GM18858 (cell line): ENCODE data around the gene GLI1.
A peak's percentile ranks its signal among the peaks of the same experiment; 100 is the strongest.
"Not testable (repeated sequence)": the region's sequence is repeated elsewhere in the genome, so short reads cannot be mapped to it uniquely, and the experiment has no call there.

Experiments used
- ATAC-seq: cut with Tn5 transposase; IDR thresholded peaks from one replicate; pipeline ENCODE4 v1.9.1; 2021; ENCODE audit not compliant: unreplicated experiment

GLI1 gene

DNA sequence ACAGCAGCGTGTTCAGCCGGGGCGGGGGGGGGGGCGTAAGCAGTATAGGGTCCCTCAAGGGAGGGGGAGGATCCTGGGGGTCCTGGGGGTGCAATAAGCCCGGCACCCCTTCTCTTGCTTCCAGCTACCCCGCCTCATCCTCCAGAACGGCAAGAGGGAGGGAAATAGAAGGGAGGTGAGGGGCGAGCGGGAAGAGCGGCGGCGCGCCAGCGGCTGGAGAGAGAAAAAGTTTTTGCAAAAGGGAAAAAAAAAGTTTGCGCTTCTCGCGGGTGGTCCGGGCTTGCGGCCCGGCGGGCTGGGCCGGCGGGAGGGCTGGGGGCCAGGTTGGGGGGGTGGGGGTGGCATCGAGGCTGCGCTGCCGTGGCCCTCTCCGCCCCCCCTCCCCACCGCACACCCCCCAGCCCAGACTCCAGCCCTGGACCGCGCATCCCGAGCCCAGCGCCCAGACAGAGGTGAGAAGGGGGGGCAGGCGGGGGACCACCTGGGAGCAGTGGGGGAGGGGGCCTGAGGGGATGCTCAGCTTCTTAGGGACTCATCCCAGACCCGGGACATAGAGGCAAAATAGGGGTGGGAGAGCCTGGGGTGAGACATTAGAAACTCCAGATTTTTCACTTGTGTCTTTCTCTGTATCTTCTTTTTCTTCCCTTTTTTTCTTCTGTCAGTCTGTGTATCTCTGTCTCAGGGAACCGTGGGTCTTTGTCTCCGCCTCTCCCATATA is at the start of gene GLI1:
Gene GLI1 (plus strand): TSS at position 36 of the 718 bp plus-strand sequence. CDS start 3,907 bp downstream, outside the sequence.
- ATAC-seq, result no peak

DNA sequence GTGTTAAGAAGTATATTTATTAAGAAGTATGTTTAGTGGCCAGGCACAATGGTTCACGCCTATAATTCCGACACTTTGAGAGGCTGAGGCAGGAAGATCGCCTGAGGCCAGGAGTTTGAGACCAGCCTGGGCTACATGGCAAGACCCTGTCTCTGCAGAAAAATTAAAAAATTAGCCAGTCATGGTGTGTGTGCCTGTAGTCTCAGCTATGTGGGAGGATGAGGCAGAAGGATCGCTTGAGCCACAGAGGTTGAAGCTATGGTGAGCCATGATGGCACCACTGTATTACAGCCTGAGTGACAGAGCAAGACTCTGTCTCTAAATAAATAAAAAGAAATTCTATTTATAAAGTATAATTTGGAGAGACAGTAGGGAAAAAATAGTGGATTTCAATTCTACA is 49.1 kb upstream of the GLI1 start:
- ATAC-seq, result no peak

DNA sequence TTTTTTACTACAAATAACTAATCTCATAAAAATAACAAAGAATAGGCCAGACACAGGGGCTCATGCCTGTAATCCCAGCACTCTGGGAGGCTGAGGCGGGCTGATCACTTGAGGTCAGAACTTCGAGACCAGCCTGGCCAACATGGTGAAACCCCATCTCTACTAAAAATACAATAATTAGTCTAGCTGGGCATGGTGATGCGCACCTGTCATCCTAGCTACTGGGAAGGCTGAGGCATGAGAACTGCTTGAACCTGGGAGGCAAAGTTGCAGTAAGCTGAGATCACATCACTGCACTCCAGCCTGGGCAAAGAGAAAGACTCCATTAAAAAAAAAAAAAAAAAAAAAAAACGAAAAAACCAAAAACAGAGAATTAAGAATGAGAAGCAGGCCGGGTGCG is 45.4 kb upstream of the GLI1 start:
- not testable (repeated sequence) for ATAC-seq

DNA sequence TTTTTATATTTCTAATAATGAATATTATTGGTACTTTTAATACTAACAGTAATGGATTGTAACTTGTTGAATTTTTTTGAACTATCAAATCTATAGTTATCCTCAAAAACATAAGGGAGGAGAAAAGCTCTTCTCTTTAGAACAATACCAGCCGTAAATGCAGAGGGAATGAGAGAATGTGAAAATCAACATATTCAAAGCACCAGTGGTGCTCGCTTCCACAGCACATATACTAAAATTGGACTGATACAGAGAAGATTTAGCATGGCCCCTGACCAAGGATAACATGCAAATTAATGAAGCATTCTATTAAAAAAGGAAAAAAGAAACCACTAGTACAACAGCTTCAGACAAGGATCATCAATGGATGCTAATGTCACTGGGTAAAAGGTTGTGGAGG is 44.5 kb upstream of the GLI1 start:
- ATAC-seq, result no peak

DNA sequence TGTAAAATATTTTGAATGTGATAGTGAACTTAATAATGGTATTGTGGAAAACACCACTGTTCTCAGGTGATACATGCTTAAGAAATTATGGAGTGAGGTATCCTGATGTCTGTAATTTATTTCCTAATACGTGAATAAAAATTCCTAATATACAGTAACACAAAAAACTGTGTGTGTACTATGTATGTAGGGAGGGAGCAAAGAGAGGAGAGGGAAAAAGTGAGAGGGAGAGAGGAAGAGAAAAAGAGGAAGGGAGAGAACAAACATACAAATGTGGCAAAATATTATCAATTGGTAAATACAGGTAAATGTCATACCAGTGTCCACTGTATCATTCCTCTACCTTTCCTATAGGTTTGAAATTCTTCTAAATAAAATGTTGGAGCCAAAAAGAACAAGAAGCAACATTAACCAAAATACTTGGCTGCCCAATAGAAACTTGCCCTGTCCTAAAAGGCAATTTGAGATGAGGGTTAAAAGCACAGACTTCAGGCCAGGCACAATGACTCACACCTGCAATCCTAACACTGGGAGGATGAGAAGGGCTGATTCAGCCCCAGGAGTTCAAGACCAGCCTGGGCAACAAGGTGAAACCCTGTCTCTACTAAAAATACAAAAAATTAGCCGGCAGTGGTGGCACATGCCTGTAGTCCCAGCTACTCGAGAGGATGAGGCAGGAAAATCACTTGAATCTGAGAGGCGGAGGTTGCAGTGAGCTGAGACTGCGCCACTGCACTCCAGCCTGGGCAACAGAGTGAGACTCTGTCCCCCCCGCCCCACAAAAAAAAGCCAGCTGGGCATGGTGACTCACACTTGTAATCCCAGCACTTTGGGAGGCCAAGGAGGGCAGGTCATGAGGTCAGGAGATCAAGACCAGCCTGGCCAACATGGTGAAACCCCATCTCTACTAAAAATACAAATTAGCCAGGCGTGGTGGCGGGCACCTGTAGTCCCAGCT is 43.3 kb upstream of the GLI1 start:
- ATAC-seq, result no peak

DNA sequence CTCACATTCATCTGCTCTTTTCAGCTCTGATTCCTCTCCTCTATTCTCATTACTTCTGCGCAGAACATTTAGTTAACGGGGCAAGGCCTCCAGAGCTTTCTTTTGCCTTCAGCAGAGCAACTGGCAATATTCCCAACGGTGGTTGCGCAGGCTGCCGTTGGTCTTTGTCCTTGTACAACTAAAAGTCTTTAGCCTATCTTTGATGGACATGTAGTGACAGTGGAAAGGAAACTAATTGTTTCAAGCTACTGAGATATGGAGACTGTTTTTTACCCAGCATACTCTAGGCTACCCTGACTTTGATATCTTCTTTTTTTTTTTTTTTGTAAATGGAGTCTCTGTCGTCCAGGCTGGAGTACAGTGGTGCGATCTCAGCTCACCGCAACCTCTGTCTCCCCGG is 41.3 kb upstream of the GLI1 start:
- ATAC-seq, result no peak

DNA sequence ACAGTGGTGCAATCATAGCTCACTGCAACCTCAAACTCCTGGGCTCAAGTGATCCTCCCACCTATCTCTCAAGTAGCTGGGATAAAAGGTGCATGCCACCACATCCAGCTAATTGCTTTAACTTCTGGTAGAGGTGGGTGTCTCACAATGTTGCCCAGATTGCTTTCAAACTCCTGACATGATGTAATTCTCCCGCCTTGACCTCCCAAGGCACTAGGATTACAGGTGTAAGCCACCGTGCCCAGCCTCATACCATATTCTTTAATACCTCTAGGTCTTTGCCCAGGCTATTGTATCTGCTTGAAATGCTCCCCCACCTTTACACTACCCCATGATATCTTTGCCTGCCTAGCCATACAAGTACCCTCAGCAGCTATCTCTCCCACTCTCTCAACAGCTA is 40.1 kb upstream of the GLI1 start:
- ATAC-seq, result no peak

DNA sequence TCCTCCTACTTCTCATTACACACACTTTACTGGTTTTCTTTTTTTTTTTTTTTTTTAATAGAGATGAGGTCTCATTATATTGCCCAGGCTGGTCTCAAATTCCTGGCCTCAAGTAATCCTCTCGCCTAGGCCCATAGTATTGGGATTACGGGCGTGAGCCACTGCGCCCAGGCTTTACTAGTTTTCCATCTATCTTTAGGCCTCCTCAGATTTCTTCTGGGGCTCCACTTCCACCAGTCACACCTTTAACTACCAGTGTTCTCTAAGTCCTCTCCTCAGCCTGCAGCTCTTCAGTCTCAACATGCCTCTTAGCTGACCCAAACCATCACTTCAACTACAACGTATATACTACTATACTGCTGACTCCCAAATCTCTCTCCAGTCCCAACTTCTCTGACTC is 39.1 kb upstream of the GLI1 start:
- ATAC-seq, result no peak

DNA sequence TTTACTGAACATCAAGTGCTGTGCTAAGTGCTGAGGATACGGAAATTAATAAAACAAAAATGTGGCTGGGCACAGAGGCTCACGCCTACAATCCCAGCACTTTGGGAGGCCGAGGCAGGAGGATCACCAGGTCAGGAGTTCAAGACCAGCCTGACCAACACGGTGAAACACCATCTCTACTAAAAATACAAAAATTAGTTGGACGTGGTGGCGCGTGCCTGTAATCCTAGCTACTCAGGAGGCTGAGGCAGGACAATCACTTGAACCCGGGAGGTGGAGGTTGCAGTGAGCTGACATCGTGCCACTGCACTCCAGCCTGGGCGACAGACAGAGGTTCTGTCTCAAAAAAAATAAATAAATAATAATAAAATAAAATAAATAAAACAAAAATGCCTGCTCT is 32.6 kb upstream of the GLI1 start:
- not testable (repeated sequence) for ATAC-seq

DNA sequence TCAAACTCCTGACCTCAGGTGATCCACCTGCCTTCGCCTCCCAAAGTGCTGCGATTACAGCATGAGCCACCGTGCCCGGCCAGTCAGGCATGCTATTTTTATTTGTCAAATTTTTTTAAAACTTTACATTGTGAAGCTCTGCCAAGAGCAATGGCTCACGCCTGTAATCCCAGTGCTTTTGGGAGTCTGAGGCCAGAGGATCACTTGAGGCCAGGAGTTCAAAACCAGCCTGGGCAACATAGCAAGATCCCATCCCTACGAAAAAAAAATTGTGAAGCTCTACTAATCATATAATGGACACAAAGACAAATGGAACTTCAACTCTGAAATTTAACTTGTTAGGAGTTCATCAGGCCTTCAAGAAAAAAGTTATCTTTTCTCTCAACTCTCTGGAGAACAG is 30.6 kb upstream of the GLI1 start:
- no peak for ATAC-seq

DNA sequence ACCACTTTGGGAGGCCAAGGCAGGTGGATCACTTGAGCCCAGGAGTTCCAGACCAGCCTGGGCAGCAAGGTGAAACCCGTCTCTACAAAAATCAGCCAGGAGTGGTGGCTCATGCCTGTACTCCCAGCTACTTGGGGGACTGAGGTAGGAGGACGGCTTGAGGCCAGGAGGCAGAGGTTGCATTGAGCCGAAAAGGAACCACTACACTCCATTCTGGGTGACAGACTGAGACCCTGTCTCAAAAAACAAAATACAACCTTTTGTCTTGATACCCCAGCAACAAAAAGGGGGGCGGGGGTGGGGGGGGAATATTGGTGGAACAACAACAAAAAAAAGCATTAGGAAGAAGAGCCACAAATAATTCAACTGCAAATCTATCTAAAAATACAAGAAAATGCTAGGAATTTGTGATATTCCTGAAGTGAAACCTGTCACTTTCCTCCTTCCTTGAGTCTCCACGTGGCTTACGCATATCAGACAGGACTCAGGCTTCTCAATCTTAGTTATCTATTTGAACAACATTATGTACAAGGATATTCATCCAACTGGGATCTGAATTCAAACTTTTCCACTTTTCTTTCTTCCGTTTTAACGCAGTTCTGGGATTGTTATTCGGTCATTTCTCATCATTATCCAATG is 30.0 kb upstream of the GLI1 start:
- no peak for ATAC-seq

DNA sequence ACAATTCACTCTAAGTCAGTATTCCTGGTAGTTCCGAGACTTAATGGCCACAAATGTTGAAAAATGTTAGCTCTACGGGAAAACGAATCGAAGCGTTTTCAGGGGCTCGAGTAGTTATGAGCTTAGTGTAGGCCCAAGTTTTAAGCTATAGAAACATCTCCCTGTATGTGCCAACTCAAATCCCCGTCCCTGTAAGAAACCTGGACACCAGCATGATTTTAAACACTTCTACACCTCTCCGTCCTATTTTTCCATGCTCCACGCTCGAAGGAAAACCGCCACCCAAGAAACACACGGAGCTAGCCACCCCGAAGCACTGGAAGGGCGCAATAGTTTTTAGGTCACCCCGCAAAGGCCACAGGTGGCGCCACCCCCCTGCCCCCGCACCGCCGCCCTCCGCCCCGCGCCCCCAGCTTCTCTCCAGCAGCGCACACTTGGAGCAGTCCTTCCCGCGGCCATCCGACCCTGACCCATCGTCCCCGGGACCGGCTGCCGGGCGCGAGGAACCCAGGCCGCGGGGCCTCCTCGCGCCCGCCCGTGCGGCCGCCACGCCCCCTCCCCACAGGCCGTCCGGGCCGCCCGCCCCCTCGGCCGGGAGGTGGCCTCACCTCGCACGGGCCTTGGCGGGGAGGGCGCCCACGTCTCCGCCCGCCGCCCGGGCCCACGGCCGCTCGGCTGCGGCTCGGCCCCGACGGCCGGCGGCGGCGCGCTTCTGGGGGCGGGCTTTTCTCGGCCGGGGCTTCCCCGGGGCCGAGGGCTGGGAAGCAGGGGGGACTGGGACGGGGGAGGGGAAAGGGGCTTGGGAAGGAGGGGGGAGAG is 29.3 kb upstream of the GLI1 start:
- peak; percentile 26 for ATAC-seq

DNA sequence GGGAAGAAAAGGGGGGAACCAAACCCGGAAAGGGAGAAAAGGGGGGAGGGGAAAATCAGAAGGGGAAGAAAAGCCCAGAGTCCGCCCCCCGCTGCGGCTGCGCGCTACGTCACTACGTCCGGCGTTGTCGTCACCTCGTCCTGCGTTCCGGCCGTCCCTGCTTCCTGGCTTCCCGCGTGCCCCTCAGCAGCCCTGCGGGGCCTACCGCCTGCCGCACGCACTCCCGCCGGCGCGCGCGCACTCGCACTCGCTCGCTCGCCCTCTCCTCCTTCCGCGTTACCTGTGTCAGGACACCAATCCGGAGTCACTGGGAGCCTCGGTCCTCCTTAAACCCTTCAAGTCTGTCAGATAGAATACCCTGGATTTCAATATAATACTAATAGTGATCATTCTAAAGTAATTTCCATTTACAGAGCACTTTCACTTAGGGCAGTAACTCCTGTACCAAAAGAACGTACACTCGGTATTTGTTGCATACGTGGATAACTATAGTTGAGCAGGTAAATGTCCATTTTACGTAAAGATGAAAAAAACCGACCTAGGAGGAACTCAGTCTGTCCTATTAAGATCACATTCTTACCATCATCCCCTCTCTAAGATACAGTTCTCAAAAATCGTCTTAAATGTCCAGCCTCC is 28.5 kb upstream of the GLI1 start, which contains the start of gene R3HDM2:
Gene R3HDM2 (minus strand): TSS at position 113 of the 636 bp plus-strand sequence. CDS start 120,615 bp downstream, outside the sequence.
- ATAC-seq, result peak; percentile 89

DNA sequence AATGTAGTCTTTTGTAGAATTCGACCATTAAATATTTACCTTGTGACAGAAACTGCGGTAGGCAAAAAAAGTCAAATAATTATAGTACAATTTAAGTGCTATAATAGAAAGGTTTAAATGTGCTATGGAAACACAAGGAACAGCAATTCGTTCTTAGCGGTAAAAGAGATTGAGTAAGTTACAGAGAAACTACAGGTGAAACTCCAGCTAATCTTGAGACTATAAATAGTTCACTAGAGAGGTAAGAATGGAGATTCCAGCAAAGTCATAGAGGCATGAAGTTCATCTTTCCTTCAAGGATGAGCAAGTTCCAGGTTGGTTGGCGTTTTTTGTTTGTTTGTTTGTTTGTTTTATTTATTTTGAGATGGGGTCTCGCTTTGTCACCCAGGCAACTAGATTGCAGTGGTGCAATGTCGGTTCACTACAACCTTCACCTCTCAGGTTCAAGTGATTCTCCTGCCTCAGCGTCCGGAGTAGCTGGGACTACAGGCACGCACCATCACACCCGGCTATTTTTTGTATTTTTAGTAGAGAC is 27.9 kb upstream of the GLI1 start:
- ATAC-seq, result no peak

DNA sequence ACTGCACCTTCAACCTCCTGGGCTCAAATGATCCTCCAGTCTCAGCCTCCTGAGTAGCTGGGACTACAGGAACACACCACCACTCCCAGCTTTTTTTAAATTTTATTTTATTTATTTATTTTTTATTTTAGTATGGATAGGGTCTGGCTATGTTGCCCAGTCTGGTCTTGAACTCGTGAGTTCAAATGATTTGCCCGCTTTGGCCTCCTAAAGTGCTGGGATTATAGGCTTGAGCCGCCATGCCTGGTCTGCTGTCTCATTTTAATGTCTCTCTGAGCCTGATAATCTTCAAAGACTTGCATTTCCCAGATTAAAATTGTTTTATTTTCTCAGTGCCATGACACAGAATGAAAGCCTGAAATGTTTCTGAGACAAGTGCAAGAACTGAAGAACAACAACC is 26.2 kb upstream of the GLI1 start:
- no peak for ATAC-seq

DNA sequence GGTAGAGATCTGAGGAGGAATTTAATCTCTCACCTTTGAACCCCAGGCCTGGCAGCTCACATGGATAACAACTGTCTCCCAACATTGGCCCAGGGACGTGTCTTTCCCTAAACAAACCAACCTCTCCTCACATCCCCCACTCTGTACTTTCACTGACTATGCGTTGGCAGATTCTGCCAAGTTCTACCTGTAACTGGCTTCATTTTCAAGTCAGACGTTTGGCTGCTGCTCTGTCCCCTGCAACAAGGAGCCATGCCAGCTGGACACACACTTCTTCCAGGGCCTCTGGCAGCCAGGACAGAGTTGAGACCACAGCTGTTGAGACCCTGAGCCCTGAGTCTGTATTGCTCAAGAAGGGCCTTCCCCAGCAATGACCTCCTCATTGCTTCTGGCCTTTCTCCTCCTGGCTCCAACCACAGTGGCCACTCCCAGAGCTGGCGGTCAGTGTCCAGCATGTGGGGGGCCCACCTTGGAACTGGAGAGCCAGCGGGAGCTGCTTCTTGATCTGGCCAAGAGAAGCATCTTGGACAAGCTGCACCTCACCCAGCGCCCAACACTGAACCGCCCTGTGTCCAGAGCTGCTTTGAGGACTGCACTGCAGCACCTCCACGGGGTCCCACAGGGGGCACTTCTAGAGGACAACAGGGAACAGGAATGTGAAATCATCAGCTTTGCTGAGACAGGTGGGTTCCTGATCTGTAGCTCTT is 24.9 kb upstream of the GLI1 start, which contains the start of gene INHBC:
Gene INHBC (plus strand): TSS at position 268 of the 707 bp plus-strand sequence. CDS start 103 bp downstream, at position 371.
- no peak for ATAC-seq

DNA sequence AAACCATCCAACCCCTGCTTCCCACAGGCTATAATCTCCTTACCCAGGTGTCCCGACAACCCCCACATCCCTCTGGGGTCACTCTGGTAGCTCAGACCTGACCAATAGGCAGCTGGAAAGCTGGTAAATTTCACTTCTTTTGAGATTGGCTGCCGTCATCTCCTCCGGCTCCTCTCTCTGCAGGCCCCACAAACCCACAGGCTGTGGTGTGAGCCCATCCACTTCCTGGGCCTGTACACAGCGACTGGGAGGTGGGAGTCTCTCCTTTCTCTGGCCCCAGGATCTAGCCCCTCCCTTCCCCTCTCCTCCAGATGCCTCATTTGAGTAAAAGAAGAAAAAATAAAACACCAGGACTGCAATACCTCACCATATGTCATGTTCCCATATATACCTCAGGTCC is 24.3 kb upstream of the GLI1 start:
- ATAC-seq, result no peak

DNA sequence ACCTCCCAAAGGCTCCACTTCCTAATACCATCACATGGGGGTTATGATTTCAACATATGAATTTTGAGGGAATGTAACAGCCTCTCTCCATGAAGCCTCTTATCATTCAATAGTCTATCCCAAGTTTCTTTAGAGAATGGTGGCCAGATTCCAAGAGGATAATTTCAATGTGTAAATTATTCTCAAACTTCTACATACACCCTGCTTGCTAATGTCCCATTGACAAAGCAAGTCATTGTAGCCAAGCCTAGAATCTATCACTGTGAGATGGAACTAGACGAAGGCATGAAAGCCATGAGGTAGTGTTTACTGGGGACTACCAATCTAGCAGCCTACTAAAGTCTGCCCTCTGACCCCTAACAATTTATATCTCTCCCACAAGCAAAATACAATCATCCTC is 21.2 kb upstream of the GLI1 start:
- no peak for ATAC-seq

DNA sequence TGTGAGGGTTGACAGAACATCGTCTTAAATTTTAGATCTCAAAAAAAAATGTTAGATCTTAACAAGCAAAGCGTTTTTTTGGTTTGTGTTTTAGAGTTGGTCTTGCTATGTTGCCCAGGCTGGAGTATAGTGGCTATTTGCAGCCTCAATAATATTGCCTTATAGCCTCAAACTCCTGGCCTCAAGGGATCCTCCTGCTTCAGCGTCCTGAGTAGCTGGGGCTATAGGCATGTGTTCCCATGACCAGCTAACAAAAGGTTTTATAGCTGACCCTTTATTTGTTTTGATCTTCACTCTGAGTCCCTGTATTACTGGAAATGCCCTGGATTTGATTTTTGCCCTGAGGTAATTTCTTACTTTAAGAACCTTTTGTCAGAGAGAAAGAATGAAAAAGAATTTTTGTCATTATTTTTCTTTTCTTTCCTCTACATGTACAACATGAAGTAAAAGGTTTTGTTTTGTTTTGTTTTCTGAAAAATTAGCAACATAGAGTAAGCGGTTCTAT is 19.8 kb upstream of the GLI1 start:
- ATAC-seq, result no peak
